HG03103 (cell line): Measurements from ENCODE around the gene ATP6V0B.

Source experiments
- ATAC-seq: cut with Tn5 transposase; IDR thresholded peaks from one replicate; pipeline ENCODE4 v1.9.1; 2021; ENCODE audit warnings: low read depth; ENCODE audit not compliant: unreplicated experiment

Gene ATP6V0B

DNA sequence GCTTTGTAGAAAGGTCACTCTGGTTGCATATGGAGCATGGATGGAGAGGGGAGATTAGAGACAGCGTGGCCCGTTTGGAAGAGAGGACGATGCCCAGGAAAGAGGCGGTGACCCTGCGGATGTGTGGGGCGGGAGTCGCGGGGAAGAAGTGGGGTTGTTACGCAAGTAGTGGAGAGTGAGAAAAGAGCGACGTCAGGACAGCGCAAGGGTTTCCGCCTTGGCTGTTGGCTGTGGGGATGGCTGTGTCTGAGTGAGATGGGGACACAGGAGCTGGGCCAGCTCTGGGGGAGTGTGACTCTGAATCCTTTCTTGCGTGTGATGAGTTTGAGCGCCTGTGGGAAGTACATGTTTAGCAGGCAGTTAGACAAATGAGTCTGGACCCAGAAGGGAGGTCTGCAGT, 8.0 kb downstream of the ATP6V0B start:
- no peak for ATAC-seq

DNA sequence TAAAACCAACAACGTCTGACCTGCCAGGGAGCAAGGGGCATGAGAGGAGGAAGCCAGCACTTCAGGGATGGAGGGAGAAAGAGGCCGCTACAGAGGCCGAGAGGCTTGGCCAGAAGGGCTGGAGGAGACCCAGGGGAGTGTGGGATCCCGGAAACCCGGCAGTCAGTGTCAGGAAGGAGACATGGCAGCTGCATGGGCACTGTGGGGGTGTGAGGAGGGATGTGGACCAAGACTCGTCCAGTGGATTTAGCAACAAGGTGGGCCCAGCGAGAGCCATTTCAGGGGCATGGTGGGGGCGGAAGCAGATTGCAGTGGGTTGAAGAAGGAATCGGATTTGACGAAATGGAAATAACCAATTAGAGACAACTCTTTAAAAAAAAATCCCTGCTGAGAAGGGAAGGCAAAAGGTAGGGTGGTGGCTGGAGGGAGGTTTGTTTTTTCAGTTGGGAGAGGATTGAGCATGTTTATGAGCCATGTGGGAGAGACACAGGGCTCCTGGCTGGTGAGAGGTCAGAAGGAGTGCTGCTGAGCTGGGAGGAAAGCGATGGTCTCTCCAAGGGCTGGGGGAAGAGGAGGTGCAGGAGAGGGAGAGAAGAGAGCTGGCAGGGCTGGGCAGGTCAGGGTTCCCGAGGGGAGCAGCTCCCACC, 8.6 kb downstream of the ATP6V0B start:
- ATAC-seq: no peak

DNA sequence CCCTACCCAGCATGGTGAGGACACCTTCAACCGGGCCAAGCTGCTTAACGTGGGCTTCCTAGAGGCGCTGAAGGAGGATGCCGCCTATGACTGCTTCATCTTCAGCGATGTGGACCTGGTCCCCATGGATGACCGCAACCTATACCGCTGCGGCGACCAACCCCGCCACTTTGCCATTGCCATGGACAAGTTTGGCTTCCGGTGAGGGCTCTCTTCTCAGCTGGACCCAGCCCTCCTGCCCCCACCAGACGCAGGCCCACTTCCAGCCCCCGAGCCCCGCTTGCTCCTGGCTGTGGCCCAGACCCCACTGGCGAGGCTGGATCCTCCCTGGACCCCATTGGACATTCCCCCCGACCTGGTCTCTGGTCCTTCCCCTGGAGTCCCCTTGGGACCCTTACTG, 10.1 kb downstream of the ATP6V0B start:
- no peak for ATAC-seq

DNA sequence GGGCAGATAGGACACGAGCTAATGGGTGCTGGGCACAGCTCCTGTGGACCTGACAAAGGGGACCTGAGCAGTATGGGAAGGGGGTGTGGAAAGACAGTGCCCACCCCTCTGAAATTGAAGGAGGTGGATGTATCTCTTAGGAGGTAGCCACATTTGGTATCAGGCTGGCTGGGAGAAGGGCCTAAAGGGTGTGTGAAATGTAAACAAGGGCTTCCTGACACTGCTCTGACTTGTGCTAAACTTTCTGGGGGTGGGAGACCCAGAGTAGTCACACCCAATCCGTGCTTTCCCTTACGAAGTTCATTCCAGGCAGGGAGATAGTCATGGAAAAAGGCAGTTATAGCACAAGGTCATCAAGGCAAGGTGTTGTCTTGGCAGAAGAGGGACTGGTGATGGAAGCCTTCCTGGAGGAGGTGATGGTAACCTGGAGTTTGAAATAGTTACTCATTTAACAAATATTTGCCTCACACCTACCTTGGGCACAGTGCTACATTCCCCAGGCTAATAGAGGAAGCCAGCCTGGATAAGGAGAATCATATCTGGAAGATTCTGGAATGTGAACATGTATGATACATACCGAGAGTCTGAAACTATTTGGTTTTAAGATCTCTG, 11.3 kb downstream of the ATP6V0B start:
- no peak for ATAC-seq

DNA sequence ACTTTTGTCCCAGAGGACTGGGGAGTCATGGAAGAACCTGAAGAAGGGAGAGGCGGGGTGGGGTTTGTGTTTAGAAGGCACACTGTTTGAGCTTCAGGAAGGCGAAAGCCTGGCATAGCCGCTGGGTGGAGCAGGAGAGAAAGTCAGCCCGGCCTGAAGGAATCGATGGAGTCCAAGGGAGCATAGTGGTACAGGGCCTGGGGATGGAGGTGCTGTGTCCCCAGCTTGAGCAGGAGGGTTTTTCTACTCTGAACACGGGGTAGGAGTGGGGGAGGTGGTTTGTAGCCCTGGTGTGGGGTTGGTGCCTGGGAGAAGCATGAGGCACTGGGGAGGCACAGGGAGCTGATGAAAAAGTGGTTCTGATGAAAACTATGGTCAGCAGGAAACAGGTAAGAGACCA, 12.0 kb downstream of the ATP6V0B start:
- ATAC-seq: no peak

DNA sequence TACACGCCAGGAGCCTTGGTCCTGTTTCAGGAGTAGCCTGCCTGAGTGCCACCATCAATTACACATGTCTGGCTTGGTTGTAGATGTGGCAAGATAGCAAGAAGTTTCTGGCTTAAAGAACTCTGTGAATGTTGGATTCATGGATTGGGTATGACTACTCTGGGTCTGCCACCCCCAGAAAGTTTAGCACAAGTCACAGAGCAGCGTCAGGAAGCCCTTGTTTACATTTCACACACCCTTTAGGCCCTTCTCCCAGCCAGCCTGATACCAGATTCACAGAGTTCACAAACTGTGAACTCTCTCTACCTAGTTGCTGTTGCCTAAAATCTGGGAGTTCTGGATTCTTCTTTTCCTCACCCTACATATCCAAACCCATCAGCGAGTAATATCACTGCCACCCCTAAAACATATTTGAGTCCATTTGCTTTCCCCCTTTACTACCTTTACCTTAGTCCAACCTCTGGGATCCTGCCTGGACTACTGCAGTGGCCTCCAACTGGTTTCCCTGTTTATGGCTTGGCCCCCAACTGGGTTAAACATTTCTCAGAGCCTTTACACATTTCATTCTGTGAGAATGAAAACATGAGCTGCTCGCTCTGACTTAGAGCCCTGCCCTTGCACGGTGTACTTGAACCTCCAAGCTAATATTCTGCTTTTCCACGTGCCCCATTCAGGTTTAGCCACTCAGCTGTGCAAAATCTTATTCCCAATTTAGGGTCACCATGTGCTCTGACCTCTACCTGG, 12.6 kb downstream of the ATP6V0B start:
- ATAC-seq: no peak

DNA sequence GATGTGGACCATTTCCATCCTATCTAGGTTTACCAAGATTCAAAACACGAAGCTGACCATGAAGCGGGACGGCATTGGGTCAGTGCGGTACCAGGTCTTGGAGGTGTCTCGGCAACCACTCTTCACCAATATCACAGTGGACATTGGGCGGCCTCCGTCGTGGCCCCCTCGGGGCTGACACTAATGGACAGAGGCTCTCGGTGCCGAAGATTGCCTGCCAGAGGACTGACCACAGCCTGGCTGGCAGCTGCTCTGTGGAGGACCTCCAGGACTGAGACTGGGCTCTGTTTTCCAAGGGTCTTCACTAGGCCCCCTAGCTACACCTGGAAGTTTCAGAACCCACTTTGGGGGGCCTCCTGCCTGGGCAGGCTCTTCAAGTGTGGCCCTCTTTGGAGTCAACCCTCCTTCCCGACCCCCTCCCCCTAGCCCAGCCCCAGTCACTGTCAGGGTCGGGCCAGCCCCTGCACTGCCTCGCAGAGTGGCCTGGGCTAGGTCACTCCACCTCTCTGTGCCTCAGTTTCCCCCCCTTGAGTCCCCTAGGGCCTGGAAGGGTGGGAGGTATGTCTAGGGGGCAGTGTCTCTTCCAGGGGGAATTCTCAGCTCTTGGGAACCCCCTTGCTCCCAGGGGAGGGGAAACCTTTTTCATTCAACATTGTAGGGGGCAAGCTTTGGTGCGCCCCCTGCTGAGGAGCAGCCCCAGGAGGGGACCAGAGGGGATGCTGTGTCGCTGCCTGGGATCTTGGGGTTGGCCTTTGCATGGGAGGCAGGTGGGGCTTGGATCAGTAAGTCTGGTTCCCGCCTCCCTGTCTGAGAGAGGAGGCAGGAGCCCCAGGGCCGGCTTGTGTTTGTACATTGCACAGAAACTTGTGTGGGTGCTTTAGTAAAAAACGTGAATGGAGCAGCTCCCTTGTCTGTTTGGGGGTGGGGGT, 15.8 kb downstream of the ATP6V0B start:
- ATAC-seq: no peak

DNA sequence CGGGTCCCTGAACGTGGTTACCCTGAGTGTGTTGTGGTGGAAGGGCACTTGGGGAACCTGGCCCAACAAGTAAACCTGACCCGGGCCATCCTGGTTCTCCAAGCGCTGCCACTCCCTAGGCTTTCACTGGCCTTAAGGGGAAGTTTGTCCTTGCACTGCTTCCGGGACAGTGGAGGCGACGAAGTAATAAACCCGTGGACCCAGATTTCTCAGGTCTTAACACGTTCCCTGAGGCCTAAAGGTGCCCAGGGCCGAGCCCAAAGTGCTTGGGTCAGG, 16.4 kb downstream of the ATP6V0B start:
- ATAC-seq: no peak

DNA sequence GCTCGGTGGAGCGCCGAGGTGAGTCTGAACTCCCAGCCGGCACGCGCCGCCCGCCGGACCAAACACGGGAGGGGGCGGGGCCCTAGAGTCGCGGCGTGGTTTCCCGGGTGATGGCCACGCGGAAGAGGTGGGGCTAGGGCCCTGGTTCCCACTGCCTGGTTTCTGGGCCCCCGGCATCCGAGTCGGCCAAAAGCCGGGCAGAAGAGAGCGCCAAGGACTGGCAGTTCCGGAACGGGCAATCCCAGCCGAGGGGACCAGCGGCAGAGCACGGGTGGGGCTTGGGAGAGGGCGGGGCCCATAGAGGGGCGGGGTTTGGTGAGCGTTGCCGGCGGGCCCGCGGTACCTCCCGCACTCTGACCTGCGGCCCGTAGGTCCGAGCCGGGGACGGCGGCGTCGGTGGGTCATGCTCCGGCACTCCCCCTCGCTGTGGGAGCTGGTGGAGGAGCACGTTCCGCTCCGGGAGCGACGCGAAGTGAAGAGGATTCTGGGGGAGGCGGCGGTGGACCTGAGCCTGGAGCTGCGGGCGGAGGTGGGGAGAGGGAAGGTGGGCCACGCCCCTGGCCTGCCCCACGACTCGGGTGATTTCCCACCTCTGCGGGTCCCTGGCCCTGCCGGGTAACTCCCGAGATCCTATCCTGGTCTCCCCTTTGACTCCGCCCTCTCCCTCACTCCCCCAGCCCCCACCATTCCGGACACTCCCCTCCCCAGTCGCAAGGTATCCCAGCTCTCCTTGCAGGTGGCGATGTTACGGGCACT, 16.9 kb downstream of the ATP6V0B start, which contains the start of gene CCDC24:
TSS of gene CCDC24 (plus strand) at position 124 of the 756 bp plus-strand sequence. CDS start at position 404, 280 bp downstream.
- peak; percentile 66 for ATAC-seq

DNA sequence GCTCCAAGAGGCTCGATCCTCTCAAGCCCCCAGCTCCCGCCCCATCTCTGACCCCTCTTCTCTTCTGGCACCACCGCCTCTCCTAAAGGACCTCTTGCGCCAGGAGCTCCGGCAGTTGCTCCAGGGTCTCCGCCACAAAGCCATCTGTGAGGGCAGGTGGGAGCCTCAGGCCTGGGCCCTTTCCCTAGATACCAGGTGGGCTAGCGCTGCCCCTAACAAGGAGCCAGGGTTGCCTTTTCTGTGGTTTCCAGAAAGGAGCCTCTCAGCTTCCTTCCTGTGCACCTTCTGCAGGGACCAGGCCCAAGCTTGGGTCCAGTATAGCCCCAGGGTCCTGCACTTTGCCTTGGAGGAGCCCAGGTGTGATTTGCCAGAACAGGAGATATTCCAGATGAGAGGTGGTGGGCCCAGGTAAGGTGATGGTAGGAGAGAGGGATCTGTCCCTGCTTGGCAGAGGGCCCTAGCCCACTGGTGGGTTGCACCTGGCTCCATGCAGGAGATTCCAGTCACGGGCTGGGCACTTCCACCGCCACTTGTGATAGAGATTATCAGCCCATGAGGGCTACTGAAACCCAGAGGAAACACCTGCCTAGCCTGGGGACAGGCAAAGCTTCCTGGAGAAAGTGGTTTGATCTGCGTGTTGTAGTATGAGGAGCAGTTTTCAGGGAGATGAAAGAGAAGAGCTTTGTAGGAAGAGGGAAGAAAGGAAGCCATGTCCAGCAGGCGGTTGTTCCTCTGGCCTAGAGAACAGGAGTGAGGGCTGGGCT, 17.7 kb downstream of the ATP6V0B start:
- ATAC-seq: no peak

DNA sequence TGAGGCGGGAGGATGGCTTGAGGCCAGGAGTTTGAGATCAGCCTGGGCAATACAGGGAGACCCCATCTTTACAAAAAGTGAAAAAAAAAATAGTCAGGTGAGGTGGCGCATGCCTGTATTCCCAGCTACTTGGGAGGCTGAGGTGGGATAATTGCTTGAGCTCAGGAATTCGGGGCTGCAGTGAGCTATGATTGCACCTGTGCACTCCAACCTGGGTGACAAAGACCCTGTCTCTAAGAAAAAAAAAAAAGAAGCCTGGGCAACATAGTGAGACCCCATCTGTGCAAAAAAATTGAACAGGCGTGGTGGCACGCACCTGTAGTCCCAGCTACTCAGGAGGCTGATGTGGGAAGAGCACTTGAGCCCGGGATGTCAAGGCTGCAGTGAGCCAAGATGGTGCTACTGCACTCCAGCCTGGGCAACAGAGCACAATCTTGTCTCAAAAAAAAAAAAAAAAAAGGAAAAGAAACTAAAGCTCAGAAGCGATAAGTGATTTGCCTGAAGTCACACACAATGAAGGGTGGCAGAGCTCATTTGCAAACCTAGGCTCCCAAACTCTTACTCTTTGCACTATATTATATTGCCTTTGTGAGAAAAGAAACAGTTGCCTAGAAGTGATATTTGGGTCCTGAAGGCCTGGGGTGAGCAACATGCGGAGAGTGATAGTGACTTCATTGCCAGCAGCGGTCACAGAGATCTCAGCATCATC, 18.6 kb downstream of the ATP6V0B start:
- no peak for ATAC-seq

DNA sequence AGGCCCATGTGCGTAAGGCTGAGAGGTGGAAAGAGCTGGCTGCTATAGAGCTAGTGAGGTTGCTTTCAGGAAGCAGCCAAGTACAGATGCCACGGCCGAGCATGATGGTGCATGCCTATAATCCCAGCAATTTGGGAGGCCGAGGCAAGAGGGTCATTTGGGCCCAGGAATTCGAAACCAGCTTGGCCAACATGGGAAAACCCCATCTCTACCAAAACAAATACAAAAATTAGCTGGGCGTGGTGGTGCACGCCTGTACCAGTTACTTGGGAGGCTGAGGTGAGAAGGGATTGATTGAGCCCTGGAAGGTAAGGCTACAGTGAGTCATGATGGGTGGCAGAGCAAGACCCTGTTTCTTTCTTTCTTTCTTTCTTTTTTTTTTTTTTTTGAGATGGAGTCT, 19.3 kb downstream of the ATP6V0B start:
- no peak for ATAC-seq

DNA sequence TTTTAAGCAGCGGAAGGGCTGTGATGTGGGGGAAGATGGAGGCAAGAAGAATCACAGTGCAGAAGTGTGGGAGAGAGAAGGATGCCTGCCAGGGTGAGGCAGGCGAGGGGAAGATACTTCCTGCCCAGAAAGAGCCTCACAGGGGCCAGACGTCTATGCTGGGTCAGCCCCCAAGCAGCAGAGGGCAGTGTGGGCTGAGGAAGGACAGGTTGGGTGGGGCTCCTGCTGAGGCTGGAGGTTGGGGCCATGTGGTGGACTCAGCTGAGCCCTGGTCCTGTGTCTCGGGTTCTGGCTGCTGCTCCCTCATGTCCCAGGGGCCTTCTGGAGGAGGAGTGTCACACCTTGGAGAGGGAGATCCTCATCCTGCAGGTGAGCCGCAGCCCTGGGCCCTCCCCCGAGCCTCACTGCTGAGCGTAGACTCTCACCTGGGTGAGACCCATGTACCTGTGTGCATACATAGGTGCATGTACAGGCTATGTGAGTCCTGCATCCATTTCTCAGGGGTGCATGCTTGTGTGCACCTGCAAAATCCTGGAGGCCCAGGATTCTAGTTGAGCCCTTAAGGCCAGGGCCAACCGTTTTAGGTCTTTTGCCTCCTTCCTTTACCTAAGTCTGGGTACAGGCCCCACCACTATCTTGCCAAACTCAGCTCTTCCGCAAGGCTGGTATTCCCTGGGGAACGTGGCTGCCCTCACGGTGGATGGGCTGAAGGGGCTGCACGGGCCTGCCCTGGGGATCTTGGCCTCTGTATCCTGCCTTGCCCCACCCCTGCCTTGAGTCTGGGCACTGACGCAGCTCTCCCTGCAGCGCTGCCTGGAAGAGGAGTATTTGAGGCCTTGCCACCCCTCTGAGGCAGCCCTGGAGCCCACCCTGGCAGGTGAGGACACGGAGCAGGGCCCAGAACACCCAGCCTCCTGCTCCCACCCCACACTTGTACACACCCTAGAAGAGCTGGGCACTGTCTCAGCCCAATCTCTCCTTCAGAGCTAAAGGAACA, 20.3 kb downstream of the ATP6V0B start:
- no peak for ATAC-seq

DNA sequence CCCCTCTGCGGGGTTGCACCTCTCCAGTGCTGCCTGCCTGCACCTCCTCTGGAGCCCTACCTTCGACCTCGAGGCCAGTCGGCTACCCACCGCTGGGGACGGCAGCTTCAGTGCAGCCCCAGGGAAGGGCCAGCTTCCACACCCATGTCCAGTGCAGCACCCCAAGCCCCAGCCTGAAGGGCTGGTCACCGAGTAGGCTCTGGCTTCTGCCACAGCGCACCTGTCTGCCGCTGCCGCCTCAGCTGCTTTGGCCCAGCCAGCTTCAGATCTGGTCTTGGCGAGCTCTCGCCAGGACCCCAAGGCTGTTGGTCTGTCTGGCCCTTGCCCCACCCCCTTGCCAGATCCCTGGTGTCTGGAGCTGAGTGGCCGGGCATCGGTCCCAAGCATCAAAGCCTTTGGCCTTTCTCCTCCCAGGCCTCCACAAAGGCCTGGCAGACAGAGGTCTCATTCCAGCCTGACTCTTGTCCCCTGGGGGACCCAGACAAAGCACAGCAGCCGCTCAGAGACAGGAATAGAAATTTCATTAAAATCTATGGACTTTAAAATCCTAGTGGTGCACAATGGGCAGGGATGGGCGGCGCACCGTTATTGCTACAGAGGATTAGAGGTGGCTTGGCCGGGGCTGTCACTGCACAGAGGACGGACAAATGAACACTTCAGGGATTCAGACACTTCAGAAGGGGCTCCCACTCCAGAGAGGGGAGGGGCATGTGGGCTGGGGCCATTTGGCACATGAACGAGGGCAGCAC, 21.4 kb downstream of the ATP6V0B start:
- ATAC-seq: no peak

DNA sequence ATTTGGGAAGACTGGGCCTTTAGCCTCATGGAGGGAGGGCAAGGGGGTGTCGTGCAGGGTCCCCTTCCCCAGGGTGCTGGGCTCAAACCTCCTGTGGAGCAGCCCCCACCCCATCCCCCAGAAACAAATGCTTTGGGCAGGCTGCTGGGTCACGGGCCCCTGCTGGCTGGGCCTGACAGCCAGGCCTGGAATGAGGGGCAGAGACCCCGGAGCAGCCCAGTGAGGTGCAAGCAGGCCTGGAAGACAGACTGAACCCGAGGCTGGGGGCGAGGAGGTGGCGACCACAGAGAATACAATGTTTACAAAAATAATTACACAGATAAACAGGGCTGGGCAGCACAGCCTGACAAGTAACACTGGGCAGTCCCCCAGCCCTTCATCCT, 22.0 kb downstream of the ATP6V0B start:
- no peak for ATAC-seq

DNA sequence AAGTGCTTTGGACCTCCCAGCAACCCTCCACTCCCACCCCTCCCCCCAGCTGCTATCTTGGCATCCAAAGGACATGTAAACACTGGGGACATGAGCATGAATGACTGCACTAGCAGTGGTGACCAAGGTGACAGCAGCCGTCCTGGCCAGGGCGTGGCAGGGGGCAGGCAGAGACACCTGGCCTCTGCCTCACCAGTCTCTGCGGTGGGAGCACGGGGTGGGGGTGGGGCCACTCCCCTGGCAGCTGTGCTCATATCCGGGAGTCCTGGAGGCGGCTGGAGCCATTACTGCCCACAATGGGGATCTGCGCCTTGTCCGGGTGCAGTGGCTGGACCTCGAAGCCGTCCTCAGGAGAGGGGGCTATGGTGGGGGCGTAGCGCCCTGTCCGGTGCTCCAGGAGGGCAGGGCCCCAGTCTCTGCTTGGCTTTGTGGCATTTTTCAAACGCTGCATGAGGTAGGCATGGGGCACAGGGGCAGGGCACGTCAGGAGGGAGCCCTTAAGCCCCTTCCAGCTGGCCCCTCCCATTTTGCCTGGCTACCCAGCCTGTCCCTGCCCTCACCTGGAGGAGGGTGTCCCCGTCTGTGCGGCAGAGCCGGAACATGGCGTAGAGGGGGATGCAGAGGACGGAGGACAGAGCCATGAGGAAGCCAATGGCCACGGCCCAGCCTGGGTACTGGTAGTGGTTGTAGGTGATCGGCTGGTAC, 22.7 kb downstream of the ATP6V0B start:
- ATAC-seq: no peak

DNA sequence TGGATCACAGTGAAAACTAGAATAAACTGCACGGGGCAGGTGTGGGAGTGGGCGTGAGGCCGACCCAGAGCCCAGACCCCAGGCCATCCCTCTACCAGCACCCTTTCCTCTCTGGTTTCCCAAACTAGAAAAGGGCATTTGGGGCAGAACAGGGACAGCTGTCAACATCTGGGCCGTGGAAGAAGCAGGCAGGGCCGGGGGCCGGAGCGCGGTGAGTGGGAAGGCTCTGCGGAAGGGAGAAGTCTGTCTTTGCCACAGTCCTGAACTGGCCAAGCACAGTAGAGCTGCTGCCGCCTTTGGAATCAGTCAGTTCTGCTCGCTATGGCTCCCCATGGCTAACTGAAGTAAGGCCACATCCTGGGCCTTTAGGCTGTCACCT, 23.2 kb downstream of the ATP6V0B start:
- ATAC-seq: no peak
